RCC 7860 (cell line): ENCODE results near the gene PSD2.

ENCODE experiments used
- DNase-seq: peaks from one replicate; pipeline ENCODE4 v3.0.0-alpha.2; 2015; ENCODE audit warnings: low spot score
- FAIRE-seq: peaks from 2 replicates; lab custom pipeline; 2012; peaks lifted over from hg19 to GRCh38; lab: Jason Lieb, UNC

The PSD2 gene

GRCh38 chr5:139872851-139873794 lies 77.5 kb downstream of the PSD2 start:
- FAIRE-seq (no peak), DNase-seq (no peak)

GRCh38 chr5:139875957-139876356 lies 80.3 kb downstream of the PSD2 start:
- FAIRE-seq (no peak), DNase-seq (no peak)

DNA sequence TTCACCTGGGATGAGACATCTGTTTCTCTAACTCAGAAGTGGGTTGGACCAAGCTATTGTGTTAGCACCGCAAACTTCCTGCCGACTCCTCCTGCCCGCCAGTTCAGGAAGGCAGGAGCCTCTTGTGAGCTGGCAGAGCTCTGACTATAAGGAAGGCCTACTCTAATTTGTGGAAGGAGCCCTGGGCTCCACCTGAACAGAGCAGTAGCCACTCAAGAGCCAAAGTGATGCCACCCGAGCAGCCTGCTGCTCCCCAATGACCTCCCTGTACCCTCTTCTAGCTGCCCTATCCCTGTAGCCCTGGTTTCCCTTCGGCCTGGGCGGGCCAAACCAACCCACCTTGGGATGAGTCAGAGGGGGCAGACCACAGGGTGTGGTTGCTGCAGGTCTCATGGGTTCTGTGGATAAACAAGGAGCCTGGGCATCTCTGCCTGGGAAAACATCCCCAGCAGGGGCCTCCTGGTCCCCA lies 81.6 kb downstream of the PSD2 start:
- FAIRE-seq: no peak
- DNase-seq: no peak

DNA sequence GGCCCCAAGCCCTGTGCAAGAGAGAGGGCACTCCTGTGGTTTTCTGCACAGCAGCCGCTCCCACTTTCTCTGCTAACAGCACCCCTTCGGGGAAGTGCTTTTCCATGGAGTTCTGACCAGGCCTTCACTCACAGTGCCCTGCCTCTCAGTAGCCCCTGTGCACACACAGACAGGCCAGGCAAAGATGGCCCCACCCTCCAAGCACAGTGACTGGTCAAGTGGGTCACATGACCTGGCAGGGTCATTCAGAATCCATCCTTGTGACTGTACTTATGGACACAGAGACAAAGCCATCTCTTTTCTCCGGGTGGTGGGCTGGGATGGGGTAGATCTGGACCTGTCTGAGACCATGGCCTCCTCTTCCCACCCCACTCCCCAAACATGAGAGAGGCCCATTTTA lies 82.5 kb downstream of the PSD2 start:
- FAIRE-seq (no peak), DNase-seq (no peak)

DNA sequence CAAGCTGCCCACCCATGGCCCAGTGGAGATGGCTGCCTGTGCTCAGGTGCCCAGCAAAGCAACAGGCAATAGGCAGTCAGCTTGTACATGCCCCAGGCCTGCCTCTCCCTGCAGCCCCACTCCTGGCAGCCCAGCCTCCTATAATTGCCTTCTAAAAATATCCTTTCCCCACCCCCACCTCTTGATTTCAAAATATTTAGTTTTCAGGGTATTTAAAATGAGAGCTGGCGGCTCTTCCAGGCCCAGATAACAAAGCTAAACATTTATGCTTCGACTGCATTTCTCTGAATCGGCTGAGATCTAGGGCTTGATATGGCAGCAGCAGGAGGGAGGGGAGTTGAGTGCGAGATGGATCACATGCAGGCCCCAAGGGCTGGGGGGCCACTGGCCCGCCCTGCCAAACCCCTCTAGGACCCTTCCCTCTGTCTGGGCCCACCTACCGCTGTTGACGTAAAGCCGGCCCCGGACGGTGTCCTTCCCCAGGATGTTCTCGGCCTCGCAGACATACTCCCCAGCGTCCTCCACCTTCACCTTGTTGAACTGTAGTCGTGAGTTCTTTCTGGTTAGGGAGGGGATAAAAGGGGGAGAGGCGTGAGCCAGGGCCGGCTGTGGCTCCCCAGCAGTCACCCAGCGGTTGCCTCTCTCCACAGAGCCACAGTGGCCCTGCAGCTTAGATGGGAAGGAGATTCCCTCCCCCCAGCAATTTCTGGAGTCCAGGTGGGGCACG lies 85.0 kb downstream of the PSD2 start:
- DNase-seq (no peak), FAIRE-seq (no peak)

DNA sequence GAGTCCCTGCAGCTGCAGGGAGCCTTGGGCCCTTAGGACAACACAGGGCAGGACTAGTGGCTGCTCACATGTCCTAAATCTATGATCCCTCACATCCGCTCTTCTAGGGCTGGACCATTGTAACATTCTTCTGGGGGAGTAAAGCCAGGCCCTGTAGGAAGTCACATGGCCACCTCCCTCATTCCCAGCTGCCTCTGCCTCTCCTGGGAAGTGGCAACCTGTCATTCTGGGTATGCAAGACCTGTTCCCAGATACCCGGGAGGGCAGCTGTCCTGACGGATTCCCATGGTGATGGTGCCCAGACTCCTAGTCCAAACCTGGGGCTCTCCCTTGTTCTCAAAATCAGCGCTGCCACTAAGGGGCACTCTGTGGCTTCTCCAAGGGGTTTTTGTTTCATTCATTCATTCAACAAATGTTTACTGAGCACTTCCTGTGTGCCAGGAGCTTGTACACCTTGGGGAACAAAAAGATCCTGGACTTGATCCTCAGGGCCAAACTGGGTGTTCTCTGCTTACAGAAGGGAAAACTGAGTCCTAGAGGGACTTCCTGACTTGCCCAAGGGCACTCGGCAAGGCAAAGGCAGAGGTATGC lies 85.6 kb downstream of the PSD2 start:
- DNase-seq: no peak

DNA sequence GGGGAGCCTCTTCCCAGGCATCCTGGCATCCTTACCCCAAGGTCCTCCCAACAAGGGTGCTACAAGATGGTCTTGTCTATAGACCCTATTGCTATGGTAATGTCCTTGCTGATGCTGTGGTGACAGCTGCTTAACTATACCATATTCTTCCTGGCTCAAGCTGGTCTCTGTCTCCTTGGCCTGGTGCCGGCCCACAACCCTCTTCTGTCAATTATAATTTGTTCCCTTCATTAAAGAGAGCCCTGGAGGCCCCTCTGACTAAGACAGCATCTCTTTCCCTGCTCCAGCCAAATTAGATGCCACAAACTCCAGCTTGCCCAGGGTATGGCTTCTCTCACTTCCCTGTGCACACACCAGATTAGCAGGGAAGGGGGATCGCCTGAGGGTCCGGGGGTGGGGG lies 86.7 kb downstream of the PSD2 start:
- no peak for DNase-seq
- FAIRE-seq: no peak

More for the DNA sequence above, 85.6 kb downstream of the PSD2 start:
- FAIRE-seq: no peak

GRCh38 chr5:139882961-139883539 lies 87.4 kb downstream of the PSD2 start:
- FAIRE-seq: no peak
- DNase-seq: no peak

- DNase-seq (no peak), FAIRE-seq (no peak)
Observed at GRCh38 chr5:139884144-139884543, 88.5 kb downstream of the PSD2 start.

GRCh38 chr5:139884734-139885133 lies 89.1 kb downstream of the PSD2 start:
- no peak for DNase-seq
- FAIRE-seq: no peak

GRCh38 chr5:139885172-139885856 lies 89.7 kb downstream of the PSD2 start:
- no peak for DNase-seq
- no peak for FAIRE-seq

DNA sequence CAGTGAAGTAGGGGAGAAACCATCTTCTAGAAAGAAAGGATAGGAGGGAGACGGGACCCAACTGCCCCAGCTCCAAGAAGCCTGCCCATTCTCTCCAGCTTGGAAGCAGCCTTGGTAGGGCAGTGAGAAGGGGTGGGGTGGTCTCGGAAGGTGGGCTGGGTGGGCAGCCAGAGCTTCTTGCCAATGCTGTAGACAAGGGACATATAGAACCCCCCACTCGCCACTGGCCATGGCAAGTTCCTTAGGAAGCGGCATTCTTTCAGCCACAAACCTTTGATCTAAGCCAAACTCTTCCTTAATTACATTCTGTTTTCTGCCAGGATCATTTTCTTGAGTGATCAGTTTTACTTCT lies 90.2 kb downstream of the PSD2 start:
- FAIRE-seq (no peak), DNase-seq (no peak)

DNA sequence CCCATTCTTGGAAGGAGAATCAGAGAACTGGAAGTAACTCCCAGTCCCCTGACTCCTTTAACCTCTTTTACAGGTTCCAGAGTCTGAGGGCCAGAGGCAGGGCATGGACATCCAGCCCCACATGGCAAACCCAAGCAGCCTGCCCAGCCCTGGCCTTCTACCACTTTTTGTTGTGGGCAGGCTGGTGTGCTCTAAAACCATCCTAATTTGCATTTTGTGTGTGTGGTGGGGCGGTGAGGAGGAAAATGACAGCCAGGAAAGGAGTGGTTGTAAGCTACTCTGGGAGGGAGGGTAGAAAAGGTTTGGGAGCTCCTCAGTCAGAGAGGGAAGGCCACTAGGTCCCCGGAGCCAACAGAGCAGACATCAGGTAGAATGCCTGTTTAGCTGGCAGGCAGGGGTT lies 90.6 kb downstream of the PSD2 start:
- no peak for DNase-seq
- FAIRE-seq: no peak

GRCh38 chr5:139888370-139888769 lies 92.8 kb downstream of the PSD2 start:
- FAIRE-seq (no peak), DNase-seq (no peak)

DNA sequence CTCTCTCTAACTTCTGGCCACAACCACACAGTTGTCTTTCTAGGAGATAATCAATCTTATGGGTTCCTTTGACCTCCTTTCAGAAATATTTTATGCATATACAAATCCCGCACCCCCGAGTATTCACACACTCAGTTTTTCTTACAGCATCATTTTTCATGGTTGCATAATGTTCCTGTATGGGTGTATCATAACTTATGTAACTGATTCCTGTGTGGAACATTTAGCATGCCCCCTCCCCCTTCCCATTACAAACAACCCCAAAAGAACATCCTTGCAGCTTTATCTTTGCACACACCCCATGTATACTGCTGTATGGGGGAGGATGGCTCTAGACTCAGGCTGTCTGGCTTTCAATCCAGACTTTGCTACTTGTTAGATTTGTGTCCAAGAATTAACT lies 93.8 kb downstream of the PSD2 start:
- no peak for DNase-seq
- no peak for FAIRE-seq

DNA sequence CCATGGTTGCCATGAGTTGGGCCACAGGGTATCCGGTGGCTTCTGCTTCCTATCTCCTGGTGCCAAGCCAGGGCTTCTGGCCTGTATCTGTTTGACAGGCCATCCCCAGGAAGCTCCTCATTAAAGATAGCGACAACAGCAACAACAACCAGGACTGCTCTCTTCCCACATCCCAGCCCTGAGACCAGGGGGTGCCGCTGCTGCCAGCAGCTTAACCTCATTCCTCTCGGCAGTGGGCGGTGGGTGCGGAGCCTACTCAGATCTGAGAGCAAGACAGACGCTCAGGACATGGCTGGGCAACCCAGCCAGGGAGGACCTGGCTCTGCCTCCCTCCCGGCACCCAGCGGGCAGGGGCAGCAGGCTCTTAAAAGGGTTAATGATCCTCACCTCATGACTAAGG lies 98.3 kb downstream of the PSD2 start:
- no peak for DNase-seq
- no peak for FAIRE-seq
